Measurements from ENCODE around the gene CYFIP1.

GRCh38 chr15:22948056-22948455, 32.1 kb downstream of the CYFIP1 start:
- TF ChIP-seq PBX3 (IDR thresholded peaks at IDR 0.05): no peak
- TF ChIP-seq, protein P1, sequence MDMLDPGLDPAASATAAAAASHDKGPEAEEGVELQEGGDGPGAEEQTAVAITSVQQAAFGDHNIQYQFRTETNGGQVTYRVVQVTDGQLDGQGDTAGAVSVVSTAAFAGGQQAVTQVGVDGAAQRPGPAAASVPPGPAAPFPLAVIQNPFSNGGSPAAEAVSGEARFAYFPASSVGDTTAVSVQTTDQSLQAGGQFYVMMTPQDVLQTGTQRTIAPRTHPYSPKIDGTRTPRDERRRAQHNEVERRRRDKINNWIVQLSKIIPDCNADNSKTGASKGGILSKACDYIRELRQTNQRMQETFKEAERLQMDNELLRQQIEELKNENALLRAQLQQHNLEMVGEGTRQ (IDR thresholded peaks at IDR 0.05): no peak
- no peak for TF ChIP-seq CTCF (IDR thresholded peaks at IDR 0.05)
- TF ChIP-seq EHMT2 (IDR thresholded peaks at IDR 0.05; ENCODE audit: low read depth): no peak
- TF ChIP-seq BHLHE40 (IDR thresholded peaks at IDR 0.05; ENCODE audit: low read depth, low read length): no peak
